Endothelial cell of umbilical vein (primary cell): ENCODE measurements around the gene COL6A2. TPM values are rescaled to one million over a fixed set of nuclear protein-coding genes. Genes with fewer than 3 reads are reported as not detected.

Experiments used
- BruUV-seq: library from RNA; stranded (reverse); fragments of 400-500 nt; replicated peaks from 2 replicates; lab custom pipeline; 2021; lab: Mats Ljungman, UMichigan
- CTCF ChIA-PET: fragments of 300-600, 350-600 bp; sonication (Branson Sonifier 250); formaldehyde crosslinking; loops from one replicate; lab custom pipeline; 2021; ENCODE audit warnings: antibody characterized with exemption, inconsistent platforms; lab: Charles Lee
- POLR2A ChIA-PET: fragments of 300-600, 350-600 bp; sonication (Branson Sonifier 250); formaldehyde crosslinking; loops from one replicate; lab custom pipeline; 2021; ENCODE audit warnings: antibody characterized with exemption, inconsistent platforms; lab: Charles Lee
- DNase-seq: peaks from one replicate; pipeline ENCODE4 v3.0.0-alpha.2; 2011; ENCODE audit warnings: low read depth, low spot score
- FAIRE-seq: peaks from 2 replicates; lab custom pipeline; 2011; peaks lifted over from hg19 to GRCh38; lab: Jason Lieb, UNC
- H2AFZ ChIP-seq: 2 replicates; pipeline ENCODE4 v1.6.0; 2012; ENCODE audit warnings: low read depth, low read length, control low read depth, inconsistent platforms
- H3K27ac ChIP-seq: 2 replicates; pipeline ENCODE4 v1.5.1; 2011; ENCODE audit warnings: low read depth, mild to moderate bottlenecking, control low read depth, low read length, moderate library complexity; ENCODE audit not compliant: insufficient read depth
- H3K27me3 ChIP-seq, 2 experiments: 2 replicates each; pipeline versions ENCODE4 v1.6.0 to v1.6.1; 2011; ENCODE audit warnings: low read length in 2 of 2, mixed read lengths in 1 of 2; ENCODE audit not compliant: control insufficient read depth in 2 of 2, insufficient read depth in 2 of 2
- H3K36me3 ChIP-seq, 2 experiments: 2 replicates in 1 of 2; 3 replicates in 1 of 2; pipeline ENCODE4 v1.5.1; 2011; ENCODE audit warnings: low read length in 2 of 2, mild to moderate bottlenecking in 1 of 2, moderate library complexity in 1 of 2; ENCODE audit not compliant: control insufficient read depth in 2 of 2, insufficient read depth in 2 of 2; ENCODE audit errors: extremely low read depth in 1 of 2
- H3K4me1 ChIP-seq: 3 replicates; pipeline ENCODE4 v1.5.1; 2011; ENCODE audit warnings: mild to moderate bottlenecking, low read length; ENCODE audit not compliant: control insufficient read depth, insufficient read depth; ENCODE audit errors: extremely low read depth
- H3K4me2 ChIP-seq: 2 replicates; pipeline ENCODE4 v1.6.1; 2011; ENCODE audit warnings: low read length, control low read depth, mixed read lengths; ENCODE audit not compliant: insufficient read depth
- H3K4me3 ChIP-seq, 3 experiments: fragments of 200-600 bp in 1 of 3; sonication (generic), shearing (Covaris generic) in 1 of 3; replicated peaks in 1 of 3; 2 replicates each; pipeline ENCODE4 v1.5.1; 2011 to 2016; ENCODE audit warnings: control low read depth in 3 of 3, low read length in 3 of 3, mild to moderate bottlenecking in 2 of 3, inconsistent platforms in 1 of 3, low read depth in 1 of 3, moderate library complexity in 1 of 3; ENCODE audit not compliant: insufficient read depth in 1 of 3
- H3K79me2 ChIP-seq: 2 replicates; pipeline ENCODE4 v1.6.0; 2012; ENCODE audit warnings: low read length, inconsistent platforms; ENCODE audit not compliant: control insufficient read depth, insufficient read depth
- H3K9ac ChIP-seq: replicated peaks from 2 replicates; pipeline ENCODE3; 2011; ENCODE audit warnings: low read length, control low read depth; ENCODE audit not compliant: insufficient read depth; ENCODE audit errors: extremely low read depth
- H3K9me1 ChIP-seq: replicated peaks from 3 replicates; pipeline ENCODE4 v1.6.0; 2011; ENCODE audit warnings: mild to moderate bottlenecking, low read length; ENCODE audit not compliant: control insufficient read depth, insufficient read depth; ENCODE audit errors: extremely low read depth
- H3K9me3 ChIP-seq: replicated peaks from 2 replicates; pipeline ENCODE4 v1.5.1; 2012; ENCODE audit warnings: low read length, inconsistent platforms; ENCODE audit not compliant: control insufficient read depth, insufficient read depth
- H4K20me1 ChIP-seq: replicated peaks from 2 replicates; pipeline ENCODE3; 2011; ENCODE audit warnings: mild to moderate bottlenecking, low read length; ENCODE audit not compliant: control insufficient read depth, insufficient read depth; ENCODE audit errors: extremely low read depth
- CTCF ChIP-seq, 2 donors: IDR thresholded peaks; 1 replicate in 1 of 2; 2 replicates in 1 of 2; pipeline ENCODE4 v1.5.1; 2011; ENCODE audit warnings: low read length in 2 of 2, mild to moderate bottlenecking in 2 of 2, moderate library complexity in 2 of 2, control low read depth in 1 of 2, inconsistent platforms in 1 of 2, low read depth in 1 of 2; ENCODE audit not compliant: insufficient read depth in 1 of 2; ENCODE audit errors: extremely low read depth in 1 of 2
- EZH2 ChIP-seq: IDR thresholded peaks from 2 replicates; pipeline ENCODE4 v1.6.1; 2012; ENCODE audit warnings: borderline replicate concordance, low read depth, mild to moderate bottlenecking, moderate library complexity, low read length, inconsistent platforms; ENCODE audit not compliant: severe bottlenecking
- FOS ChIP-seq: IDR thresholded peaks from 2 replicates; pipeline ENCODE4 v1.6.1; 2011; ENCODE audit warnings: mild to moderate bottlenecking, low read length, moderate library complexity, borderline replicate concordance; ENCODE audit not compliant: insufficient read depth
- GATA2 ChIP-seq: IDR thresholded peaks from 2 replicates; pipeline ENCODE4 v1.7.0; 2011; ENCODE audit warnings: low read depth, mild to moderate bottlenecking, moderate library complexity, mixed read lengths, low read length; ENCODE audit not compliant: insufficient read length, insufficient read depth
- JUN ChIP-seq: IDR thresholded peaks from 2 replicates; pipeline ENCODE4 v1.6.1; 2011; ENCODE audit warnings: borderline replicate concordance, low read depth; ENCODE audit not compliant: insufficient read length, insufficient read depth
- MAX ChIP-seq: IDR thresholded peaks from 2 replicates; pipeline ENCODE4 v1.6.1; 2011; ENCODE audit not compliant: insufficient read depth, insufficient read length
- MYC ChIP-seq: IDR thresholded peaks from one replicate; pipeline ENCODE4 v1.6.1; 2011; ENCODE audit warnings: mild to moderate bottlenecking, low read depth, low read length
- POLR2A ChIP-seq: IDR thresholded peaks from 2 replicates; pipeline ENCODE4 v1.6.1; 2012; ENCODE audit warnings: low read depth, mild to moderate bottlenecking, control low read depth, low read length
- POLR2AphosphoS5 ChIP-seq: IDR thresholded peaks from 2 replicates; pipeline ENCODE4 v1.6.1; 2012; ENCODE audit warnings: low read depth, mild to moderate bottlenecking, control low read depth, low read length, moderate library complexity; ENCODE audit not compliant: insufficient read depth
- dilution Hi-C: fragments of 300-500 bp; cut with MboI; formaldehyde crosslinking; loops from one replicate; pipeline ENCODE4 v1.15.0; 2019; ENCODE audit warnings: low sequenced_read_pairs; ENCODE audit not compliant: extremely low pct_ligation_motif_present
- intact Hi-C: fragments of 100-400 bp; cut with micrococcal nuclease; formaldehyde crosslinking; loops from one replicate; pipeline ENCODE4 v1.10.0; 2022
- polyA plus RNA-seq, 4 experiments: library from polyadenylated mRNA; depleted of rRNA in 3 of 4; stranded (reverse) in 3 of 4; unstranded in 1 of 4; fragments of >200 nt; gene quantifications; 2 replicates each; pipeline versions ENCODE4 v1.2.1 to v1.2.3, GENCODE V29; 2011 to 2012; ENCODE audit warnings: missing spikeins in 1 of 4
- total RNA-seq: library from RNA; stranded (reverse); gene quantifications from 2 replicates; pipeline ENCODE4 v1.2.3, GENCODE V29; 2021

COL6A2 gene
- total and polyA plus RNA-seq, 2 donors (not counting 3 experiments of a cell fraction or from before 2014, with no cell fraction given) = 3.4 to 6.1 TPM

- Histone ChIP-seq H4K20me1 (no peaks in the 10 kb centered on the region), H3K36me3 (no peaks in the 10 kb centered on the region)
- no TSS peak for BruUV-seq
Observed at GRCh38 chr21:46113497-46114176, 15.7 kb downstream of the COL6A2 start.

More at GRCh38 chr21:46113497-46114176, 15.7 kb downstream of the COL6A2 start:
- CTCF ChIA-PET = interaction anchor here (1.5 kb wide), 1 partner anchor 30 kb away, joined by 3 read pairs; no protein-coding TSS in a partner anchor
- dilution Hi-C loops (no loop called here), intact Hi-C loops (no loop called here)
- H3K4me3 ChIP-seq = no peak overlapping the region
- H3K79me2 ChIP-seq = no peaks in the 10 kb centered on the region
- TF ChIP-seq FOS (no peak), JUN (no peak), EZH2 (no peak), CTCF (IDR thresholded peaks at IDR 0.05; ENCODE audit: extremely low read depth in 1 of 2, insufficient read depth in 1 of 2, low read depth in 1 of 2, low read length in 2 of 2) (no peak), MAX (no peak), POLR2A (no peak), MYC (no peak), POLR2AphosphoS5 (no peak), GATA2 (no peak)
- no peaks in the 10 kb centered on the region for H3K9me1 ChIP-seq
- POLR2A ChIA-PET = no interaction called here
- no peaks in the 10 kb centered on the region for H3K9me3 ChIP-seq
- H3K4me1 ChIP-seq = no peaks in the 10 kb centered on the region
- no peak for FAIRE-seq
- H3K9ac ChIP-seq = no peak overlapping the region
- no peak overlapping the region for H3K27ac ChIP-seq
- H2AFZ ChIP-seq = no peak overlapping the region
- H3K27me3 ChIP-seq = no peaks in the 10 kb centered on the region
- no peak for DNase-seq
- H3K4me2 ChIP-seq = no peak overlapping the region
